Mesenchymal stem cell (in vitro differentiated cells and primary cell): ENCODE data around the gene PSMD1.

ENCODE experiments used
- DNase-seq: peaks from one replicate; pipeline ENCODE4 v3.0.0-alpha.2; 2013
- H2AFZ ChIP-seq: one replicate; pipeline ENCODE4 v1.6.1; 2013; ENCODE audit warnings: low read depth, mild to moderate bottlenecking, control low read depth, inconsistent platforms, low read length, moderate library complexity
- H2AK5ac ChIP-seq: 2 replicates; pipeline ENCODE4 v1.6.1; 2013; ENCODE audit warnings: low read length, moderate library complexity, mild to moderate bottlenecking, inconsistent platforms; ENCODE audit not compliant: severe bottlenecking
- H2BK120ac ChIP-seq: one replicate; pipeline ENCODE4 v1.6.1; 2013; ENCODE audit warnings: low read depth, mild to moderate bottlenecking, inconsistent platforms, low read length, moderate library complexity
- H2BK12ac ChIP-seq, 2 experiments: one replicate each; pipeline ENCODE4 v1.6.1; 2013; ENCODE audit warnings: inconsistent platforms in 2 of 2, low read length in 2 of 2, mild to moderate bottlenecking in 2 of 2, moderate library complexity in 2 of 2, control low read depth in 1 of 2
- H2BK15ac ChIP-seq: one replicate; pipeline ENCODE4 v1.6.1; 2013; ENCODE audit warnings: mild to moderate bottlenecking, low read depth, inconsistent platforms; ENCODE audit not compliant: poor library complexity, severe bottlenecking
- H2BK5ac ChIP-seq: 2 replicates; pipeline ENCODE4 v1.6.1; 2013; ENCODE audit warnings: low read depth, mild to moderate bottlenecking, low read length, control low read depth, inconsistent platforms; ENCODE audit not compliant: poor library complexity, severe bottlenecking
- H3K14ac ChIP-seq, 2 experiments: one replicate each; pipeline ENCODE4 v1.6.1; 2013; ENCODE audit warnings: inconsistent platforms in 2 of 2, low read length in 2 of 2, control low read depth in 1 of 2, mild to moderate bottlenecking in 1 of 2, moderate library complexity in 1 of 2
- H3K18ac ChIP-seq, 2 experiments: one replicate each; pipeline ENCODE4 v1.6.1; 2013; ENCODE audit warnings: inconsistent platforms in 2 of 2, low read length in 2 of 2, control low read depth in 1 of 2, low read depth in 1 of 2, mild to moderate bottlenecking in 1 of 2
- H3K23ac ChIP-seq, 2 experiments: one replicate each; pipeline ENCODE4 v1.6.1; 2013; ENCODE audit warnings: inconsistent platforms in 2 of 2, low read length in 2 of 2, mild to moderate bottlenecking in 2 of 2, moderate library complexity in 2 of 2, control low read depth in 1 of 2
- H3K27ac ChIP-seq: 2 replicates; pipeline ENCODE4 v1.5.1; 2013; ENCODE audit warnings: mild to moderate bottlenecking, moderate library complexity, low read length, control low read depth, inconsistent platforms; ENCODE audit not compliant: poor library complexity, severe bottlenecking
- H3K27me3 ChIP-seq, 2 experiments: 2 replicates each; pipeline versions ENCODE4 v1.6.1 to v1.7.0; 2013; ENCODE audit warnings: low read length in 2 of 2, mild to moderate bottlenecking in 2 of 2, moderate library complexity in 2 of 2, control low read depth in 1 of 2, inconsistent platforms in 1 of 2; ENCODE audit not compliant: control insufficient read depth in 1 of 2, insufficient read depth in 1 of 2
- H3K36me3 ChIP-seq, 2 experiments: 2 replicates each; pipeline versions ENCODE4 v1.6.1 to v1.7.0; 2013; ENCODE audit warnings: low read length in 2 of 2, control low read depth in 1 of 2, inconsistent platforms in 1 of 2, low read depth in 1 of 2, mild to moderate bottlenecking in 1 of 2; ENCODE audit not compliant: insufficient read depth in 2 of 2, control insufficient read depth in 1 of 2
- H3K4ac ChIP-seq, 2 experiments: one replicate each; pipeline ENCODE4 v1.6.1; 2013; ENCODE audit warnings: inconsistent platforms in 2 of 2, low read length in 2 of 2, mild to moderate bottlenecking in 2 of 2, moderate library complexity in 2 of 2, control low read depth in 1 of 2, low read depth in 1 of 2
- H3K4me1 ChIP-seq: 2 replicates; pipeline ENCODE4 v1.6.1; 2013; ENCODE audit warnings: low read depth, low read length, control low read depth; ENCODE audit not compliant: control insufficient read depth, insufficient read depth
- H3K4me2 ChIP-seq: 2 replicates; pipeline ENCODE4 v1.6.1; 2013; ENCODE audit warnings: low read length, mild to moderate bottlenecking, inconsistent platforms; ENCODE audit not compliant: poor library complexity, severe bottlenecking
- H3K4me3 ChIP-seq, 2 experiments: 2 replicates each; pipeline versions ENCODE4 v1.5.1 to v1.7.0; 2013; ENCODE audit warnings: low read length in 2 of 2, mild to moderate bottlenecking in 2 of 2, control low read depth in 1 of 2, low read depth in 1 of 2; ENCODE audit not compliant: insufficient read depth in 1 of 2
- H3K79me1 ChIP-seq: replicated peaks from 2 replicates; pipeline ENCODE4 v1.6.1; 2013; ENCODE audit warnings: mild to moderate bottlenecking, control low read depth, low read length, inconsistent platforms; ENCODE audit not compliant: poor library complexity, severe bottlenecking
- H3K9ac ChIP-seq: 2 replicates; pipeline ENCODE4 v1.7.0; 2013; ENCODE audit warnings: mild to moderate bottlenecking, low read length, moderate library complexity
- H3K9me3 ChIP-seq: 2 replicates; pipeline ENCODE4 v1.7.0; 2013; ENCODE audit warnings: mild to moderate bottlenecking, low read length; ENCODE audit not compliant: control insufficient read depth
- H4K8ac ChIP-seq: one replicate; pipeline ENCODE4 v1.6.1; 2013; ENCODE audit warnings: inconsistent platforms, mild to moderate bottlenecking, low read length, moderate library complexity
- H4K91ac ChIP-seq: one replicate; pipeline ENCODE4 v1.6.1; 2013; ENCODE audit warnings: mild to moderate bottlenecking, low read length, inconsistent platforms
- WGBS: methylation state at CpG from one replicate; pipeline ENCODE4 v1.1.7; 2013; ENCODE audit warnings: mixed read lengths; 5-methylcytosine and 5-hydroxymethylcytosine counted together

PSMD1 gene

DNA sequence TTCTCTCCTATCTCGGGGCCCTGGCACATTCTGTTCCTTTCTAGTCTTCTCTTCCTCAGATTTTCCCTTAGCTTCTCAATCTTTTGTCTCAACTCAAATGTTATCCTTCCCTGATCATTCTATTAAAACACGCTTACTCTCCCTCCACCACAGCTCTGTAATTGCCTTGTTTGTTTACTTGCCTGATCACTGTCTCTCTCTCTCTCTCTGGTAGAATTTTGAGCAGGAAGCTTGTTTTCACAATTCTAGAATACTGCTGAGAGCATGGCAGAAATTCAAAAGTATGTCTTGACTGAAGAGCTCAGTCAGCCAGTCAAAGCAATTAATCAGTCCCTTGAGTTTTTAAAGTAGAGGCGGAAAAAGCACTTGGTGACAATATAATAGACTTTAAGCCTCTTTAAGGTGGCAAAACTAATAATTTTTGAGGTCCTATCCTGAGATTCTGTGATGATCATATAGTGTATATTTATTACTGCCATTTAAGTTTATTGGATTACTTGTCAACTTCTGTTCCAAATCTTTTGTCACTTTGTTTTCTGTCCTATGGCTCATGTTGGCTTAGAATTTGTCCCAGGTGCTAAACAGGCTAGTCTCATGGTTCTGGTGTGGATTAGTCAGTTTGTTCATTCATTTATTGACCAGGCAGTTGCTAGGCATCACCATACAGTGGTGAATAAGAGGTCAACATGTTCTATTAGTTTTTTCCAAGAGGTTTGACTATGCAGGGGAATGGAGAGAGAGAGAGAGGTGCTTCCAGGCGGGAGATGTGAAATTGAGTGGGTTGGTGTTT is 2.3 kb downstream of the PSMD1 start:
- 80% methylated on average over 3 of the region's 4 CpGs for WGBS
- H3K27me3 ChIP-seq: no peaks in the 10 kb centered on the region

DNA sequence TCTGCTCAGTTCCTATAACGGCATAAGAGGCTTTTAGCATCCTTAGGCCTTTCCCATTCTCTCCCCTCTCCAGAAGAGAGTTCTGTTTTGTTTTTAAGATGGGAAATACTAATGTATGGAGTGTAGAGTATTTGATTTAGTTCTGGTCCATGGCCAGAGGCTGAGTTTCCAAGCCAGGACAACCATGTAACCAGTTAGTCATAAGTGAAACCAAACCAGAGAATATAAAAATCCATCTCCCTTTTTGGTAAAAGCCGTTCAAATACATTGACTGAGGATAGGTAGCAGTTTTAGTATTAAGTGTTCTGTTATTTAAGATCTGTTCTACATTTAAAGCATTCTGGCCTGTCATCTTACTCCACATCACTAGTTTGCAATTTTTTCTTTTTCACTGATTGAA is 3.1 kb downstream of the PSMD1 start:
- H3K4ac ChIP-seq: no peak overlapping the region
- H3K14ac ChIP-seq: no peak overlapping the region
- peak overlapping the region in 1 of 2 experiments; percentile 91 for H3K4me3 ChIP-seq
- no peak overlapping the region for H2BK15ac ChIP-seq
- peaks cover 16% of the 10 kb centered on the region for H3K79me1 ChIP-seq
- peaks cover 9 to 37% of the 10 kb centered on the region in 2 experiments for H3K36me3 ChIP-seq
- no peak overlapping the region for H2BK5ac ChIP-seq
- no peak overlapping the region for H3K27ac ChIP-seq
- peak overlapping the region; percentile 99 for H3K9ac ChIP-seq
- no peak overlapping the region for H2BK120ac ChIP-seq
- WGBS: no CpG with 5 or more reads among the region's 2 CpGs
- no peak overlapping the region for H2AK5ac ChIP-seq
- H3K23ac ChIP-seq: no peak overlapping the region
- no peaks in the 10 kb centered on the region for H3K9me3 ChIP-seq
- no peak overlapping the region for H3K18ac ChIP-seq
- no peak overlapping the region for H4K8ac ChIP-seq
- no peak overlapping the region for H4K91ac ChIP-seq
- no peak for DNase-seq
- no peak overlapping the region for H2AFZ ChIP-seq
- no peak overlapping the region for H3K4me2 ChIP-seq
- H3K4me1 ChIP-seq: no peaks in the 10 kb centered on the region
- H2BK12ac ChIP-seq: no peak overlapping the region
- H3K27me3 ChIP-seq: no peaks in the 10 kb centered on the region

More for the DNA sequence above, 2.3 kb downstream of the PSMD1 start:
- no peak overlapping the region for H2AFZ ChIP-seq
- no peaks in the 10 kb centered on the region for H3K4me1 ChIP-seq
- peak overlapping the region; percentile 11 for H3K4me2 ChIP-seq
- H3K4me3 ChIP-seq: peak overlapping the region in 1 of 2 experiments; percentile 91
- no peak overlapping the region for H2AK5ac ChIP-seq
- no peak overlapping the region for H3K14ac ChIP-seq
- H3K9ac ChIP-seq: peak overlapping the region; percentile 99
- H3K23ac ChIP-seq: no peak overlapping the region
- H3K4ac ChIP-seq: no peak overlapping the region
- H4K8ac ChIP-seq: no peak overlapping the region
- H2BK12ac ChIP-seq: no peak overlapping the region
- H3K9me3 ChIP-seq: no peaks in the 10 kb centered on the region
- no peak overlapping the region for H2BK5ac ChIP-seq
- H3K36me3 ChIP-seq: peaks cover 6 to 29% of the 10 kb centered on the region in 2 experiments
- no peak overlapping the region for H2BK15ac ChIP-seq
- H3K27ac ChIP-seq: no peak overlapping the region
- H2BK120ac ChIP-seq: no peak overlapping the region
- H3K79me1 ChIP-seq: peaks cover 11% of the 10 kb centered on the region
- peak; percentile 64 for DNase-seq
- H4K91ac ChIP-seq: no peak overlapping the region
- H3K18ac ChIP-seq: no peak overlapping the region

DNA sequence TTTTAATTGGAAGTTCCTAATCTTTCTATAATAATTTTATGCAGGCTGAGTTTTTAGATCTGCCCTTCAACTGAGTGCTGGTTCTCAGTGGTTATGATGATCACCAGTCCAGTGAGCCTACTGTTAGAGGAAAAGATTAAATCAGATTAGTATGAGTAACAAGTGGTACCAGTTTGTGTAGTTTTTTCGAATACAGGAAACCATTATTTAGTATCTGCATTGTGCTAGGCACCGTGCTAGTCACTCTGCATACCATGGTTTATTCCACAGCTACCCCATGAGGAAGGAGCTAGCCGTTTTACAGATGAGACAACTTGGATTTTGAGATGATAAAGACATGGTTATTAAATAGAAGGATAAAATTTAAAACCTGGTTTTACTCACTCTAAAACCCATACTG is 6.1 kb downstream of the PSMD1 start:
- Histone ChIP-seq H2AFZ (no peak overlapping the region), H3K18ac (no peak overlapping the region), H2BK12ac (no peak overlapping the region), H3K27ac (no peak overlapping the region), H2BK15ac (no peak overlapping the region), H3K27me3 (no peaks in the 10 kb centered on the region), H4K8ac (no peak overlapping the region), H4K91ac (no peak overlapping the region), H3K14ac (no peak overlapping the region), H3K9me3 (no peaks in the 10 kb centered on the region), H3K9ac (no peak overlapping the region), H3K4me3 (no peak overlapping the region), H2BK120ac (no peak overlapping the region), H3K23ac (no peak overlapping the region), H3K4ac (no peak overlapping the region), H3K4me1 (no peaks in the 10 kb centered on the region), H2BK5ac (no peak overlapping the region), H3K79me1 (peaks cover 19% of the 10 kb centered on the region), H3K36me3 (peaks cover 16 to 64% of the 10 kb centered on the region in 2 experiments), H2AK5ac (no peak overlapping the region), H3K4me2 (no peak overlapping the region)
- 100% methylated on average over 2 of the region's 3 CpGs for WGBS
- DNase-seq: no peak

DNA sequence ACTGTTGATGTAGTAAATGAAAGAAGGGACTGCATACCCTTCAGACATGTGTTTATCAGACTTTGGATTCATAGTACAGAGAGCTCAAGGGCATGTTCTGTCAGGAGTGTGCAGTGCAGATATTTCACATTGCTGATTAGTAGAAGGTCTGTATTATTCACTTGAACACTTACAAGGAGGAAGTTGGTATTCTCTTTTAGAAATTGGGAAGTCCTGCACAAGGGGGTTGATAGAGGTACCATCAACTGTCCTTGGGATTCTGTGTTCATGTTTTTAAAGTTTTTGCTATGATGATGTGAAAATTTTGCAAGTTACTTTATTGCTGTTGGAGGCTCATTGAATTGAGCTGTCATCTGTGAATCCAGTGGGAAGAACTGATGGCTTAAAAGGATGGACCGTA is 6.7 kb downstream of the PSMD1 start:
- Histone ChIP-seq H2AK5ac (no peak overlapping the region), H3K14ac (no peak overlapping the region), H3K9me3 (no peaks in the 10 kb centered on the region), H3K79me1 (peaks cover 19% of the 10 kb centered on the region), H4K91ac (no peak overlapping the region), H2BK5ac (no peak overlapping the region), H3K27me3 (no peaks in the 10 kb centered on the region), H4K8ac (no peak overlapping the region), H3K36me3 (peaks cover 16 to 69% of the 10 kb centered on the region in 2 experiments), H3K23ac (no peak overlapping the region), H3K4me2 (no peak overlapping the region), H2BK15ac (no peak overlapping the region), H3K4me1 (no peaks in the 10 kb centered on the region), H3K4ac (no peak overlapping the region), H2AFZ (no peak overlapping the region), H3K9ac (no peak overlapping the region), H3K4me3 (no peak overlapping the region), H3K27ac (no peak overlapping the region), H2BK12ac (no peak overlapping the region), H3K18ac (no peak overlapping the region), H2BK120ac (no peak overlapping the region)
- no CpG with 5 or more reads among the region's 1 CpG for WGBS
- DNase-seq: no peak
